Activated CD4-positive, alpha-beta T cell treated with anti-CD3 and anti-CD28 coated beads, Interleukin-10, Interleukin-2, amounts not matched to agents 100 ng/mL and 50 ng/mL, durations not matched to agents 16 hours and 8 hours (primary cell): ENCODE results near the gene SUPT4H1.

Experiments used
- DNase-seq: peaks from one replicate; pipeline ENCODE4 v3.0.0-alpha.2; 2020

Gene SUPT4H1

GRCh38 chr17:58302919-58303585 is 48.9 kb downstream of the SUPT4H1 start:
- no peak for DNase-seq

- DNase-seq = no peak
Measured at GRCh38 chr17:58302171-58302918, 49.7 kb downstream of the SUPT4H1 start.

- no peak for DNase-seq
Measured at GRCh38 chr17:58301504-58302150, 50.4 kb downstream of the SUPT4H1 start.

GRCh38 chr17:58300336-58300735 is 51.7 kb downstream of the SUPT4H1 start:
- DNase-seq = no peak
